ENCODE measurements around the gene PGBD5. TPM values are rescaled to one million over a fixed set of nuclear protein-coding genes. Genes with fewer than 3 reads are reported as not detected.
A peak's percentile ranks its signal among the peaks of the same experiment; 100 is the strongest.

The PGBD5 gene
- polyA plus RNA-seq, 3 donors from 2014 or later = not detected

GRCh38 chr1:230291731-230292620 lies 134.2 kb downstream of the PGBD5 start:
- peaks cover 0 to 3% (median 0%) of the 10 kb centered on the region in 3 donors for H3K36me3 Mint-ChIP-seq
- peaks cover 6 to 13% (median 9%) of the 10 kb centered on the region in 3 donors for H3K27me3 Mint-ChIP-seq (ENCODE audit: low read depth in 3 of 3)
- peak overlapping the region in 2 of 5 donors; percentile 48 to 68 for H3K4me3 Mint-ChIP-seq
- no peak for DNase-seq
- H3K4me1 Mint-ChIP-seq = peaks cover 3 to 7% of the 10 kb centered on the region in 2 donors
- peak overlapping the region in 2 of 6 donors; percentile 53 to 68 for H3K27ac Mint-ChIP-seq
- H3K9me3 Mint-ChIP-seq = no peaks in the 10 kb centered on the region

- Mint-ChIP-seq H3K27me3 (ENCODE audit: low read depth in 3 of 3) (peaks cover 6 to 11% (median 9%) of the 10 kb centered on the region in 3 donors), H3K27ac (no peak overlapping the region), H3K4me3 (no peak overlapping the region), H3K9me3 (no peaks in the 10 kb centered on the region), H3K4me1 (peaks cover 3 to 7% of the 10 kb centered on the region in 2 donors), H3K36me3 (peaks cover 0 to 3% (median 0%) of the 10 kb centered on the region in 3 donors)
- no peak for DNase-seq
Measured at GRCh38 chr1:230289350-230289644, 136.8 kb downstream of the PGBD5 start.

DNA sequence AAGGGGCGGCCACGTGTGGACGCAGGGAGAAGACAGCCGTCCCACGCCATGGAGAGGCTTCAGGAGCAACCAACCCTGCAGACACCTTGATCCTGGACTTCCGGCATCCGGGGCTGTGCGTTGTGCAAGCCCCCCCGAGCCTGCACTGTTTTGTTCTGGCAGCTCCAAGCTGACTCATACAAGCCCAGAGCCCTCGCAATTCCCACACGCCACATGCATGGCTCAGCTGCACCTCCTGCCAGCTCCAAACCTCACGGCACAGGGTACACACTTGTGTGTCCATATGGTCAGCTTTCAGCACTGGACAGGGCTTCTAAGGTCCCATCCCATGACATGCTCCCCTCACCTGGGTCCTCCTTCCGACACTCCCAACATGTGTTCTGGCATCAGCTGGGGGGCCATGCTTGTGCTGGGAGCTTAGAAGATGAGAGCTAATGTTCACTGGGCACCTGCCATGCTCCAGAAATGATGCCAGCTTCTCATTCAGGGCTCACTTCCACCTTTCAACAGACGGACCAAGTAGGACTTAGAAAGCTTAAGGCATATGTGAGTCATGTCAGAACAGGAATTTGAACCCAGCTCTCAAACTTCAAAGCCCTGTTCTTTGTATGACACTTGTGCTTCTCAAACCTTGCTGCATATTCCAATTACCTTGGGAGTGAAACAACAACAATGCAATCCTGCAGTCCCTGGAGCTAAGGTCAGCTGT lies 137.3 kb downstream of the PGBD5 start:
- DNase-seq = no peak
- Mint-ChIP-seq H3K4me1 (peaks cover 3 to 7% of the 10 kb centered on the region in 2 donors), H3K27ac (no peak overlapping the region), H3K9me3 (no peaks in the 10 kb centered on the region), H3K36me3 (peaks cover 0 to 3% (median 0%) of the 10 kb centered on the region in 3 donors), H3K4me3 (no peak overlapping the region), H3K27me3 (ENCODE audit: low read depth in 3 of 3) (peaks cover 6 to 12% (median 9%) of the 10 kb centered on the region in 3 donors)

GRCh38 chr1:230287674-230288315 lies 138.3 kb downstream of the PGBD5 start:
- peaks cover 3 to 7% of the 10 kb centered on the region in 2 donors for H3K4me1 Mint-ChIP-seq
- no peaks in the 10 kb centered on the region for H3K9me3 Mint-ChIP-seq
- peaks cover 0 to 3% (median 0%) of the 10 kb centered on the region in 3 donors for H3K36me3 Mint-ChIP-seq
- H3K27ac Mint-ChIP-seq = peak overlapping the region in 1 of 6 donors; percentile 10
- no peak overlapping the region for H3K4me3 Mint-ChIP-seq
- peaks cover 6 to 14% (median 7%) of the 10 kb centered on the region in 3 donors for H3K27me3 Mint-ChIP-seq (ENCODE audit: low read depth in 3 of 3)
- DNase-seq = no peak

GRCh38 chr1:230286890-230287269 lies 139.3 kb downstream of the PGBD5 start:
- Mint-ChIP-seq H3K4me3 (no peak overlapping the region), H3K9me3 (no peaks in the 10 kb centered on the region), H3K4me1 (peaks cover 3 to 12% of the 10 kb centered on the region in 2 donors), H3K27ac (no peak overlapping the region), H3K27me3 (ENCODE audit: low read depth in 3 of 3) (peaks cover 6 to 9% (median 7%) of the 10 kb centered on the region in 3 donors), H3K36me3 (peaks cover 0 to 3% (median 0%) of the 10 kb centered on the region in 3 donors)
- DNase-seq = no peak

- Mint-ChIP-seq H3K27me3 (ENCODE audit: low read depth in 3 of 3) (peaks cover 3 to 6% (median 6%) of the 10 kb centered on the region in 3 donors), H3K27ac (no peak overlapping the region), H3K4me3 (no peak overlapping the region), H3K9me3 (no peaks in the 10 kb centered on the region), H3K36me3 (no peaks in the 10 kb centered on the region), H3K4me1 (peaks cover 1 to 11% of the 10 kb centered on the region in 2 donors)
- no peak for DNase-seq
Measured at GRCh38 chr1:230286166-230286889, 139.8 kb downstream of the PGBD5 start.

- H3K9me3 Mint-ChIP-seq = no peaks in the 10 kb centered on the region
- no peak overlapping the region for H3K27ac Mint-ChIP-seq
- H3K27me3 Mint-ChIP-seq (ENCODE audit: low read depth in 3 of 3) = peaks cover under 1 to 6% (median 3%) of the 10 kb centered on the region in 3 donors
- no peak overlapping the region for H3K4me3 Mint-ChIP-seq
- peaks cover 1 to 10% of the 10 kb centered on the region in 2 donors for H3K4me1 Mint-ChIP-seq
- H3K36me3 Mint-ChIP-seq = peaks cover 0 to 3% (median 0%) of the 10 kb centered on the region in 3 donors
- DNase-seq = no peak
Measured at GRCh38 chr1:230285351-230285750, 140.8 kb downstream of the PGBD5 start.

DNA sequence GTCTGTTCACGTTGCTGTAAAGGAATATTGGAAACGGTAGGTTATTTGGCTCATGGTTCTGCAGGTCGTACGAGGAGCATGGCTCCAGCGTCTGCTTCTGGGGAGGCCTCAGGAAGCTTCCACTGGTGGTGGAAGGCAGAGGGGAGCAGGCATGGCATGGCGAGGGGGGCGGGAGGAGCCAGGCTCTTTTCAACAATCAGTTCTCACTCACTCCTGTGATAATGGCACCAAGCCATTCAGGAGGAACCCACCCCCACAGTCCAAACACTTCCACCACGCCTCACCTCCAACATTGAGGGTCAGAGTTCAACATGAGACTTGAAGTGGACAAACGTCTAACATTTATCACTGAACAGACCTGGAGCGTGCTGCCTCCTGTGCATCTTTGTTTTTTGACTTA lies 141.2 kb downstream of the PGBD5 start:
- Mint-ChIP-seq H3K27ac (no peak overlapping the region), H3K27me3 (ENCODE audit: low read depth in 3 of 3) (peaks cover 0 to 6% (median 3%) of the 10 kb centered on the region in 3 donors), H3K9me3 (no peaks in the 10 kb centered on the region)

DNA sequence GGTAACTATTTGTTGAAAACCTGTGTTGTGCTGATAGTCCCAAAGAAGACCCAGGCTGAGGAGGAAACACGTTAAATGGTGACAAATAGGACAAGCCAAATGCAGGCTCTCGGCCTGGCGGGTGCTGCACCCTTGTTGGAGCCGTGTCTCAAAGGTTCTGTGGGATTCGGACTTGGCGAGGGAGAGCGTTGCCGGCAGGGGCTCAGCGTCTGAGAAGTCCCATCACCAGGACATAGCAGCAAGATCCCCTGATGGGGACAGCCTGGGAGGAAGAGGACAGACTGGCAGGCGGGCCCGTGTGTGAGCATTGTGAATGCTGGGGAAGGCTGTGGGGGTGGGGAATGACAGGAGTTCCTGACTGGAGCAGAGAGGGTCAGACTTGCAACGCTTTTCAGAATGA lies 142.5 kb downstream of the PGBD5 start:
- H3K27ac Mint-ChIP-seq = no peak overlapping the region
- peaks cover 1 to 10% of the 10 kb centered on the region in 2 donors for H3K4me1 Mint-ChIP-seq
- no peak for DNase-seq
- no peaks in the 10 kb centered on the region for H3K9me3 Mint-ChIP-seq
- H3K27me3 Mint-ChIP-seq (ENCODE audit: low read depth in 3 of 3) = peaks cover 0 to 6% (median 3%) of the 10 kb centered on the region in 3 donors
- peaks cover 0 to 12% (median 4%) of the 10 kb centered on the region in 3 donors for H3K36me3 Mint-ChIP-seq
- no peak overlapping the region for H3K4me3 Mint-ChIP-seq

More for the DNA sequence above, 141.2 kb downstream of the PGBD5 start:
- Mint-ChIP-seq H3K4me1 (peaks cover 1 to 10% of the 10 kb centered on the region in 2 donors), H3K4me3 (no peak overlapping the region), H3K36me3 (peaks cover 0 to 5% (median 1%) of the 10 kb centered on the region in 3 donors)
- DNase-seq = no peak

DNA sequence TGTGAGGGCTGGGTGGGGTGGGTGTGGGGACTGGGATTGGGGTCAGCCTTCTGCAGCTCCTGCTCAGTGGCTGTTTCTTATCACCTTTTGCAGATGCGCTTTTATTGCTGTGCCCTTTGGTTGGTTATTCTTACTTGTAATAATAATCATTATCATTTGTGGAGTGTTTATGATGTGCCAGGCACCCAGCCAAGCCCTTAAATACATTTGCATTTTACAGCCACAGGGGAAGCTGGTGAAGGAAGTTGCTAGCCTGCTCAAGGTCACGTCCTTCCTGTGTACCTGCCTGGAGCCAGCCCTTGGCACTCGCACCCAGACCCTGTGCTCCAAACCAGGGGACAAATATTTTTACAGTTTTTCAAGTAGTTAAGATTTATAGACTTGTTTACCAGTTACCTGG lies 144.0 kb downstream of the PGBD5 start:
- H3K9me3 Mint-ChIP-seq = no peaks in the 10 kb centered on the region
- H3K4me3 Mint-ChIP-seq = no peak overlapping the region
- no peak for DNase-seq
- H3K27me3 Mint-ChIP-seq (ENCODE audit: low read depth in 3 of 3) = peaks cover 0 to 6% (median 0%) of the 10 kb centered on the region in 3 donors
- peaks cover 1 to 10% of the 10 kb centered on the region in 2 donors for H3K4me1 Mint-ChIP-seq
- H3K36me3 Mint-ChIP-seq = peaks cover 7 to 19% (median 7%) of the 10 kb centered on the region in 3 donors
- H3K27ac Mint-ChIP-seq = peak overlapping the region in 1 of 6 donors; percentile 10

DNA sequence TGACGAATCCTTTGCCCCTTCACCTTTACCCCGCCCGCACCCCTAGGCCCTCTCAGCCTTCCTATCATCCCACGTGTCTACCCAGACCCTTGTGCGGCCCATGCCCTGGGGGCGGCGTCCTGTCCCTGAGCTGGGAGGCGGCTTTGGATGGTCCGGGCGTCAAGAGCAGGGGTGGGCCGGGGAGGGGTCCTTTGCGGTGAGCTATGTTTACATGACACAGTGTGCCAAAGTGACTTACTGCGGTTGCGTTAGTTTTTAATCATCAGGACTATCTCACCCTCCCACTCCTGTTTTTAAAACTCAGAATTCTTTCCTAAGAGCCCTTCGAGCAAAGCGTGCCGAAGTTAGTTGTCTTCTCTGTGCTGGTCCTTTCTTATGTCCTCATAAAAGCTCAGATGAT lies 144.6 kb downstream of the PGBD5 start:
- Mint-ChIP-seq H3K9me3 (no peaks in the 10 kb centered on the region), H3K27ac (no peak overlapping the region), H3K36me3 (peaks cover 7 to 20% (median 7%) of the 10 kb centered on the region in 3 donors), H3K4me3 (no peak overlapping the region), H3K4me1 (peaks cover 1 to 10% of the 10 kb centered on the region in 2 donors), H3K27me3 (ENCODE audit: low read depth in 3 of 3) (peaks cover 0 to 5% (median 0%) of the 10 kb centered on the region in 3 donors)
- DNase-seq = no peak

GRCh38 chr1:230280906-230281413 lies 145.2 kb downstream of the PGBD5 start:
- H3K27me3 Mint-ChIP-seq (ENCODE audit: low read depth in 3 of 3) = peaks cover 0 to 6% (median 0%) of the 10 kb centered on the region in 3 donors
- DNase-seq = no peak
- peaks cover 7 to 20% (median 7%) of the 10 kb centered on the region in 3 donors for H3K36me3 Mint-ChIP-seq
- no peak overlapping the region for H3K4me3 Mint-ChIP-seq
- no peak overlapping the region for H3K27ac Mint-ChIP-seq
- no peaks in the 10 kb centered on the region for H3K9me3 Mint-ChIP-seq
- H3K4me1 Mint-ChIP-seq = peaks cover 1 to 10% of the 10 kb centered on the region in 2 donors

Measured in immature natural killer cell (primary cell).